Osteoblast (primary cell): Measurements from ENCODE around the gene PIK3R3. TPM values are rescaled to one million over a fixed set of nuclear protein-coding genes. Genes with fewer than 3 reads are reported as not detected.

Experiments used
- DNase-seq: peaks from one replicate; pipeline ENCODE4 v3.0.0; 2011; ENCODE audit warnings: low spot score, mixed read lengths; ENCODE audit not compliant: insufficient read length; ENCODE audit errors: missing footprints
- H2AFZ ChIP-seq: 2 replicates; pipeline ENCODE4 v1.6.0; 2011; ENCODE audit warnings: mild to moderate bottlenecking, low read length
- H3K27ac ChIP-seq: 2 replicates; pipeline ENCODE4 v1.5.1; 2011; ENCODE audit warnings: mild to moderate bottlenecking, low read depth, low read length, moderate library complexity
- H3K27me3 ChIP-seq: 2 replicates; pipeline ENCODE4 v1.6.0; 2012; ENCODE audit warnings: mild to moderate bottlenecking, control low read depth, inconsistent platforms, low read length, moderate library complexity; ENCODE audit not compliant: insufficient read depth
- H3K36me3 ChIP-seq: 2 replicates; pipeline ENCODE4 v1.5.1; 2011; ENCODE audit warnings: mild to moderate bottlenecking, low read length, control low read depth, moderate library complexity; ENCODE audit not compliant: insufficient read depth
- H3K4me1 ChIP-seq: 2 replicates; pipeline ENCODE4 v1.5.1; 2011; ENCODE audit warnings: mild to moderate bottlenecking, low read length, control low read depth, moderate library complexity; ENCODE audit not compliant: insufficient read depth
- H3K4me2 ChIP-seq: 2 replicates; pipeline ENCODE4 v1.6.0; 2011; ENCODE audit warnings: mild to moderate bottlenecking, low read length; ENCODE audit not compliant: insufficient read depth
- H3K4me3 ChIP-seq: fragments of 200-600 bp; sonication (generic); 3 replicates; pipeline ENCODE4 v1.5.1; 2012; ENCODE audit warnings: mild to moderate bottlenecking, low read length, inconsistent platforms; ENCODE audit not compliant: insufficient read depth
- H3K79me2 ChIP-seq: 2 replicates; pipeline ENCODE4 v1.6.0; 2012; ENCODE audit warnings: mild to moderate bottlenecking, low read length, control low read depth, inconsistent platforms; ENCODE audit not compliant: insufficient read depth
- H3K9me3 ChIP-seq: 2 replicates; pipeline ENCODE4 v1.5.1; 2011; ENCODE audit warnings: low read depth, low read length, control low read depth
- H4K20me1 ChIP-seq: 2 replicates; pipeline ENCODE4 v1.6.0; 2012; ENCODE audit warnings: mild to moderate bottlenecking, low read length, control low read depth; ENCODE audit not compliant: insufficient read depth
- total RNA-seq: library from RNA; depleted of rRNA; stranded (reverse); fragments of >200 nt; gene quantifications from 2 replicates; pipeline ENCODE4 v1.2.3, GENCODE V29; 2012
- TF ChIP-seq, protein P1 (sequence below): IDR thresholded peaks from 2 replicates; pipeline ENCODE4 v1.5.1; 2011; ENCODE audit warnings: mild to moderate bottlenecking, low read depth, low read length, moderate library complexity; ENCODE audit errors: extremely low read depth

PIK3R3 gene
- total RNA-seq, 1 donor, result 4.0 TPM

DNA sequence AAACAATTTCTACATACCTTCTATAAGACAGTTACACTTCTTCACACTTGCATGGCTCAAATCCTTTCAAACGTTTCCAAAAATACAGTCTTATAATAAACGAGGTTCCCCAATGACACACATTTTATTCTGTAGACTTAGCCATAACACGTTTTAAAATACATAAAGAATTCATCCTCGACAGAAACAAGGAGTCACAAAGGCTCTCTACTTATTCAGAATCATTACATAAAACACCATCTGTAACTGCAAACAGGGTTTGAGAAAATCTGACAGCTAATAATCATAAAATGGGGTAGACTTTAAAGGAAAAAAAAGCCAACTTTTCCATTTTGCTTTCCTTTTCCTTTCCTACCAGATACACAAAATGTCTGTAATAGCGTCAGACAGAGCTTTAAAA is 1.8 kb downstream of the PIK3R3 start:
- no peaks in the 10 kb centered on the region for H3K9me3 ChIP-seq
- H3K4me1 ChIP-seq, result peaks cover 23% of the 10 kb centered on the region
- H3K79me2 ChIP-seq, result peaks cover 16% of the 10 kb centered on the region
- DNase-seq, result no peak
- no peaks in the 10 kb centered on the region for H3K36me3 ChIP-seq
- TF ChIP-seq, protein P1, sequence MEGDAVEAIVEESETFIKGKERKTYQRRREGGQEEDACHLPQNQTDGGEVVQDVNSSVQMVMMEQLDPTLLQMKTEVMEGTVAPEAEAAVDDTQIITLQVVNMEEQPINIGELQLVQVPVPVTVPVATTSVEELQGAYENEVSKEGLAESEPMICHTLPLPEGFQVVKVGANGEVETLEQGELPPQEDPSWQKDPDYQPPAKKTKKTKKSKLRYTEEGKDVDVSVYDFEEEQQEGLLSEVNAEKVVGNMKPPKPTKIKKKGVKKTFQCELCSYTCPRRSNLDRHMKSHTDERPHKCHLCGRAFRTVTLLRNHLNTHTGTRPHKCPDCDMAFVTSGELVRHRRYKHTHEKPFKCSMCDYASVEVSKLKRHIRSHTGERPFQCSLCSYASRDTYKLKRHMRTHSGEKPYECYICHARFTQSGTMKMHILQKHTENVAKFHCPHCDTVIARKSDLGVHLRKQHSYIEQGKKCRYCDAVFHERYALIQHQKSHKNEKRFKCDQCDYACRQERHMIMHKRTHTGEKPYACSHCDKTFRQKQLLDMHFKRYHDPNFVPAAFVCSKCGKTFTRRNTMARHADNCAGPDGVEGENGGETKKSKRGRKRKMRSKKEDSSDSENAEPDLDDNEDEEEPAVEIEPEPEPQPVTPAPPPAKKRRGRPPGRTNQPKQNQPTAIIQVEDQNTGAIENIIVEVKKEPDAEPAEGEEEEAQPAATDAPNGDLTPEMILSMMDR, result no peak
- peak overlapping the region; percentile 91 for H3K4me2 ChIP-seq
- H2AFZ ChIP-seq, result peak overlapping the region; percentile 56
- no peaks in the 10 kb centered on the region for H3K27me3 ChIP-seq
- peak overlapping the region; percentile 48 for H3K27ac ChIP-seq
- peak overlapping the region; percentile 84 for H3K4me3 ChIP-seq
- H4K20me1 ChIP-seq, result no peaks in the 10 kb centered on the region

DNA sequence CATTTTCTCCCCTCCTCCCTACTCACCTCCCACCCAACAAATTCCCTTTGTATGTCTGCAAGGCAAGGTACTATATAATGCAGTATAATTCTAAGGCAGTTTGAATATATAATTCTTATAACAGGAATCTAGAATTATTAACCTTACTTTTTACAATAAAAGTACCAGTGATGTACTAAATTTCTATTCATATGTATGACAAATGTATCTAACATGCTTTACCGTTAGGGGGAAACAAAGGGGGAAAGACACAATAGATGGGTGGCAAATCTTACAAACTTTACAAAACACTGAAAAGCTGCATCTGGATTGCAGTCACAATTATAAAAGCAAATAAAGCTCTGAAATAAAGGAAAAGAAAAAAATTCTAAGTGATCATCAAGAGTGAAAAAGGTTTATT is 2.3 kb downstream of the PIK3R3 start:
- H3K4me3 ChIP-seq, result peak overlapping the region; percentile 84

DNA sequence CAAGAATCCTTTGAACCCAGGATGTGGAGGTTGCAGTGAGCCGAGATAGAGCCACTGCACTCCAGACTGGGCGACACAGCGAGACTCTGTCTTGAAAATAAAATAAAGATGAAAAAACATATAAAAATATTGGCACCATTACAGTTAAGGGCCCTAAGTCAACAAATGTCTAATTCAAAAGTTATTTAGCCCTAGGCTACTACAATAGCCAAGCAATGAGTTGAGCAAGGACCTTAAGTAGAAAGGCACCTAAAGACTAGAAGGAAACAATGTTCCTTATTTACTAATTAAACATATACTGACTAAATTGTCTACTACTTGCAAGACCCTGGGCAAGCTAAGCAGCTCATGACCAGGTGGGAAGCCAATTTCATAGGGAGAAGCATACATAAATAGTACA is 4.1 kb downstream of the PIK3R3 start:
- no peak overlapping the region for H3K4me3 ChIP-seq
- H3K4me1 ChIP-seq, result peaks cover 2% of the 10 kb centered on the region
- H3K9me3 ChIP-seq, result no peaks in the 10 kb centered on the region
- H3K36me3 ChIP-seq, result no peaks in the 10 kb centered on the region
- no peaks in the 10 kb centered on the region for H4K20me1 ChIP-seq
- H3K27ac ChIP-seq, result no peak overlapping the region
- H3K27me3 ChIP-seq, result no peaks in the 10 kb centered on the region
- H2AFZ ChIP-seq, result no peak overlapping the region
- DNase-seq, result no peak
- TF ChIP-seq, protein P1, result no peak
- no peak overlapping the region for H3K4me2 ChIP-seq
- peaks cover 16% of the 10 kb centered on the region for H3K79me2 ChIP-seq

More for the DNA sequence above, 2.3 kb downstream of the PIK3R3 start:
- Histone ChIP-seq H3K36me3 (no peaks in the 10 kb centered on the region), H4K20me1 (no peaks in the 10 kb centered on the region), H3K27me3 (no peaks in the 10 kb centered on the region), H3K4me1 (peaks cover 19% of the 10 kb centered on the region), H3K4me2 (peak overlapping the region; percentile 91), H3K9me3 (no peaks in the 10 kb centered on the region), H3K27ac (no peak overlapping the region), H3K79me2 (peaks cover 16% of the 10 kb centered on the region), H2AFZ (peak overlapping the region; percentile 56)
- DNase-seq, result no peak
- TF ChIP-seq, protein P1, result no peak

DNA sequence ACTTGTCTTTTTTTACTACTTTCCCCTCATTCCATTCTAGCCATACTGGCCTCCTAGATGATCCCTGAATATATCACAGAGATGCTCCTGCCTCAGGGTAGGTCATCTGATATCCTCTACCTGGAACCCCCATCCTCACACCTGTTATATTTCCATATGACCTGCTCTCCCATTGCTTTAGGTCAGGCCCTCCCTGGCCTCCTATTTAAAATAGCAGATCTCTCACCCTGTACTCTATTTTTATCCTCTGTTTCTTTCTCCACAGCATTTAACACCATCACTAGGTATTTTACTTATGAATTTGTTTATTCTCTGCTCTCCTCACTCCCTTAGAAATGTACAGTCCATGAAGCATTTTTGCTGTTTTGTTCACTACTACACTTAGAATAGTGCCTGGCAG is 13.6 kb downstream of the PIK3R3 start:
- Histone ChIP-seq H3K4me3 (no peak overlapping the region), H3K27me3 (no peaks in the 10 kb centered on the region), H3K36me3 (no peaks in the 10 kb centered on the region), H3K4me1 (no peaks in the 10 kb centered on the region), H2AFZ (no peak overlapping the region), H3K9me3 (no peaks in the 10 kb centered on the region), H3K27ac (no peak overlapping the region), H3K79me2 (no peaks in the 10 kb centered on the region), H4K20me1 (no peaks in the 10 kb centered on the region), H3K4me2 (no peak overlapping the region)
- TF ChIP-seq, protein P1, result no peak
- no peak for DNase-seq
